Astrocyte (in vitro differentiated cells and primary cell): ENCODE results near the gene FAM209B.

Experiments
- EZH2 ChIP-seq: IDR thresholded peaks from 2 replicates; pipeline ENCODE4 v1.6.1; 2012; ENCODE audit warnings: mild to moderate bottlenecking, low read length, inconsistent platforms; ENCODE audit not compliant: insufficient read depth
- TF ChIP-seq, protein P1 (sequence below): IDR thresholded peaks from 2 replicates; pipeline ENCODE4 v1.5.1; 2011; ENCODE audit warnings: low read depth, mild to moderate bottlenecking, inconsistent platforms, low read length, moderate library complexity; ENCODE audit not compliant: insufficient read depth

- TF ChIP-seq, protein P1, sequence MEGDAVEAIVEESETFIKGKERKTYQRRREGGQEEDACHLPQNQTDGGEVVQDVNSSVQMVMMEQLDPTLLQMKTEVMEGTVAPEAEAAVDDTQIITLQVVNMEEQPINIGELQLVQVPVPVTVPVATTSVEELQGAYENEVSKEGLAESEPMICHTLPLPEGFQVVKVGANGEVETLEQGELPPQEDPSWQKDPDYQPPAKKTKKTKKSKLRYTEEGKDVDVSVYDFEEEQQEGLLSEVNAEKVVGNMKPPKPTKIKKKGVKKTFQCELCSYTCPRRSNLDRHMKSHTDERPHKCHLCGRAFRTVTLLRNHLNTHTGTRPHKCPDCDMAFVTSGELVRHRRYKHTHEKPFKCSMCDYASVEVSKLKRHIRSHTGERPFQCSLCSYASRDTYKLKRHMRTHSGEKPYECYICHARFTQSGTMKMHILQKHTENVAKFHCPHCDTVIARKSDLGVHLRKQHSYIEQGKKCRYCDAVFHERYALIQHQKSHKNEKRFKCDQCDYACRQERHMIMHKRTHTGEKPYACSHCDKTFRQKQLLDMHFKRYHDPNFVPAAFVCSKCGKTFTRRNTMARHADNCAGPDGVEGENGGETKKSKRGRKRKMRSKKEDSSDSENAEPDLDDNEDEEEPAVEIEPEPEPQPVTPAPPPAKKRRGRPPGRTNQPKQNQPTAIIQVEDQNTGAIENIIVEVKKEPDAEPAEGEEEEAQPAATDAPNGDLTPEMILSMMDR = no peak
- TF ChIP-seq EZH2 = no peak
Measured at GRCh38 chr20:56488566-56488965, 44.5 kb upstream of the FAM209B start.
